Renal cortex interstitium (tissue), 11 donors: ENCODE measurements around the gene IGSF8. TPM values are rescaled to one million over a fixed set of nuclear protein-coding genes. Genes with fewer than 3 reads are reported as not detected.
"Not testable (repeated sequence)": the region's sequence is repeated elsewhere in the genome, so short reads cannot be mapped to it uniquely, and the experiment has no call there.

ENCODE experiments used
- DNase-seq, 11 donors: peaks; one replicate each; pipeline ENCODE4 v3.0.0-alpha.2; 2013; ENCODE audit warnings: low read depth in 9 of 11, low spot score in 4 of 11; ENCODE audit errors: extremely low read depth in 1 of 11
- polyA plus RNA-seq, 3 donors: library from polyadenylated mRNA; unstranded; fragments of 120-200 nt; gene quantifications; one replicate each; pipeline ENCODE4 v1.2.1, GENCODE V29; 2013; ENCODE audit not compliant: insufficient read length in 3 of 3

IGSF8 gene
- polyA plus RNA-seq, 3 donors: 26.0 to 40.5 (median 37.1) TPM

- no peak for DNase-seq
Measured at GRCh38 chr1:160129966-160130365, 31.5 kb upstream of the IGSF8 start.

GRCh38 chr1:160129558-160129957 lies 31.1 kb upstream of the IGSF8 start:
- DNase-seq: no peak

- no peak for DNase-seq
Measured at GRCh38 chr1:160129046-160129445, 30.6 kb upstream of the IGSF8 start.

- DNase-seq: no peak
Measured at GRCh38 chr1:160128636-160129035, 30.2 kb upstream of the IGSF8 start.

GRCh38 chr1:160127865-160128523 lies 29.6 kb upstream of the IGSF8 start:
- DNase-seq: no peak

GRCh38 chr1:160127381-160127780 lies 29.0 kb upstream of the IGSF8 start:
- DNase-seq: no peak

- not testable (repeated sequence) for DNase-seq
Measured at GRCh38 chr1:160126342-160126741, 27.9 kb upstream of the IGSF8 start.

- DNase-seq: no peak
Measured at GRCh38 chr1:160125746-160126145, 27.3 kb upstream of the IGSF8 start.

GRCh38 chr1:160124705-160125478 lies 26.5 kb upstream of the IGSF8 start:
- no peak for DNase-seq

GRCh38 chr1:160123726-160124125 lies 25.3 kb upstream of the IGSF8 start:
- DNase-seq: no peak

- no peak for DNase-seq
Measured at GRCh38 chr1:160122978-160123495, 24.6 kb upstream of the IGSF8 start.

- DNase-seq: no peak
Measured at GRCh38 chr1:160121388-160121787, 23.0 kb upstream of the IGSF8 start.

GRCh38 chr1:160120797-160121196 lies 22.4 kb upstream of the IGSF8 start:
- DNase-seq: no peak

- no peak for DNase-seq
Measured at GRCh38 chr1:160118928-160119327, 20.5 kb upstream of the IGSF8 start.

- DNase-seq: no peak
Measured at GRCh38 chr1:160117709-160118183, 19.3 kb upstream of the IGSF8 start.

GRCh38 chr1:160117300-160117699 lies 18.9 kb upstream of the IGSF8 start:
- no peak for DNase-seq

- DNase-seq: no peak
Measured at GRCh38 chr1:160116283-160117147, 18.1 kb upstream of the IGSF8 start.

GRCh38 chr1:160115545-160116282 lies 17.3 kb upstream of the IGSF8 start, which contains the start of gene ATP1A2:
ATP1A2 (plus strand) TSS chr1:160115759; CDS start chr1:160115862, 103 bp downstream.
- DNase-seq: no peak

GRCh38 chr1:160114085-160114484 lies 15.7 kb upstream of the IGSF8 start:
- no peak for DNase-seq
